ENCODE data around the gene LIG3.

Gene LIG3

DNA sequence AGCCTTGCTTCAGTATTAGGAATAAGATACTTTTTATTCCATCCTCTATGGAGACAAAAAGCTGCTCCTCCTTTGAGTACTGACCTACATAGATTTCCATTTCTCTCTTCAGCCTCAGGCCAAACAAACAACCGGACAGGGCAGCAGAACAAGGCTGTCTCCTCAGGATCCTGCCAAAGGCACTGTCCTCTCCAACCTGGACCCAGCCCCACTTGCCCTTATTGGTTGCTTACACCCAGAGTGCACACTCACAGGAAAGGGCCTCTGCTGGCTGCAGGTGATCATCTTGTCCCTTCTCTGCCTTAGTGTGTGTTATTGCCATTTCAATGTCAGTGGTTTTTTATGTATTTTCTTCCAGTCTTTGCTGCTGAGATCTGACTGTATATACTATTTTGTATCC, 26.6 kb downstream of the LIG3 start:
- in situ Hi-C loops (cut with MboI; ENCODE audit: low pct_unique_long_range_greater_than_20kb, low sequenced_read_pairs, unreplicated experiment) = no loop called here
- TF ChIP-seq, protein P1, sequence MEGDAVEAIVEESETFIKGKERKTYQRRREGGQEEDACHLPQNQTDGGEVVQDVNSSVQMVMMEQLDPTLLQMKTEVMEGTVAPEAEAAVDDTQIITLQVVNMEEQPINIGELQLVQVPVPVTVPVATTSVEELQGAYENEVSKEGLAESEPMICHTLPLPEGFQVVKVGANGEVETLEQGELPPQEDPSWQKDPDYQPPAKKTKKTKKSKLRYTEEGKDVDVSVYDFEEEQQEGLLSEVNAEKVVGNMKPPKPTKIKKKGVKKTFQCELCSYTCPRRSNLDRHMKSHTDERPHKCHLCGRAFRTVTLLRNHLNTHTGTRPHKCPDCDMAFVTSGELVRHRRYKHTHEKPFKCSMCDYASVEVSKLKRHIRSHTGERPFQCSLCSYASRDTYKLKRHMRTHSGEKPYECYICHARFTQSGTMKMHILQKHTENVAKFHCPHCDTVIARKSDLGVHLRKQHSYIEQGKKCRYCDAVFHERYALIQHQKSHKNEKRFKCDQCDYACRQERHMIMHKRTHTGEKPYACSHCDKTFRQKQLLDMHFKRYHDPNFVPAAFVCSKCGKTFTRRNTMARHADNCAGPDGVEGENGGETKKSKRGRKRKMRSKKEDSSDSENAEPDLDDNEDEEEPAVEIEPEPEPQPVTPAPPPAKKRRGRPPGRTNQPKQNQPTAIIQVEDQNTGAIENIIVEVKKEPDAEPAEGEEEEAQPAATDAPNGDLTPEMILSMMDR (IDR thresholded peaks at IDR 0.05; ENCODE audit: extremely low read depth, insufficient read depth, missing control alignments) = no peak
- DNase-seq (ENCODE audit: low spot score) = no peak

DNA sequence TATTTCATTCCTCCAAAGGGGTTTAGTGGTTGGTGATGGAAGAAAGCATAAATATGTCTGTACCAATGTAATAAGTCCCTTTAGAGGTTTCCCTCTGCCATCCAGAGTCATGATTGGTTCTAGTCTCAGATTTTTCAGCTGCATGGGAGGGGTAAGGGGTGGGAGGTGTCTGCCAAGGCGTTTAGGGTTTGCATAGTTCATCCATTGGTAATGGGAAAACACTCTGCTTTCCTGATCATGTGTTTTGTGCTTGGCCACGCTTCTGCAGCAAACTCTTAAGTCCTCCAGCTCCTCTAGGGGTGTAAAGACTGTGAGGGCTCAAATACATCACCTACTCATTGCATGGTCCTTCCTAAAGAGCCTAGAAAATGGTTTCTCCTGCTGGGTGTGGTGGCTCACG, 29.8 kb downstream of the LIG3 start:
- TF ChIP-seq, protein P1 (IDR thresholded peaks at IDR 0.05; ENCODE audit: extremely low read depth, insufficient read depth, missing control alignments) = no peak
- no peak for DNase-seq (ENCODE audit: low spot score)
- in situ Hi-C loops (cut with MboI; ENCODE audit: low pct_unique_long_range_greater_than_20kb, low sequenced_read_pairs, unreplicated experiment) = no loop called here

DNA sequence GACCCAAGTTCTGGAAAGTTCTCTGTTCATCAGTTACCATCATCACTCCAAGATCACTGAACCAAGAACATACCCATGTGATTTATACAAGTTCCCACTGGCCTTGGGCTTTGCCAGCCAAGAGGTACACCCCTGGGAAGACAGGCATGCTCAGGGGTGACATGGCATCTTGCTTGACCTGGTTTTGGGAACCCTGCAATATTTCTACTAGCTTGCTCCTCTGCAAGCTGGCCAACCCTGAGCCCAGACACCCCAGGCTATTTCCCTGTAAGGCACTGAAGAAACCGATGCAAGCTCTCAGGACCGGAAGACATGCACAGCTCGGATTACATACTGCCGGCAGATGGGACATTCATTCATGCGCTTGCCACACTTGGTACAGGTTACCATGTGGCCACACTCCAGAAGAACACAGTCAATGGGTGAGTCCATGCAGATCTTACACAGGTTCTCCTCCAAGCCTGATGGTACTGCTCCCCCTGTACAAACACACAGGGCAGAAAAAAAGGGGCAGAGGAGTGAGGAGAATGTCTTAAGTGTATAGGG, 31.4 kb downstream of the LIG3 start:
- in situ Hi-C loops (cut with MboI; ENCODE audit: low pct_unique_long_range_greater_than_20kb, low sequenced_read_pairs, unreplicated experiment) = no loop called here
- no peak for DNase-seq (ENCODE audit: low spot score)
- TF ChIP-seq, protein P1 (IDR thresholded peaks at IDR 0.05; ENCODE audit: extremely low read depth, insufficient read depth, missing control alignments) = no peak

DNA sequence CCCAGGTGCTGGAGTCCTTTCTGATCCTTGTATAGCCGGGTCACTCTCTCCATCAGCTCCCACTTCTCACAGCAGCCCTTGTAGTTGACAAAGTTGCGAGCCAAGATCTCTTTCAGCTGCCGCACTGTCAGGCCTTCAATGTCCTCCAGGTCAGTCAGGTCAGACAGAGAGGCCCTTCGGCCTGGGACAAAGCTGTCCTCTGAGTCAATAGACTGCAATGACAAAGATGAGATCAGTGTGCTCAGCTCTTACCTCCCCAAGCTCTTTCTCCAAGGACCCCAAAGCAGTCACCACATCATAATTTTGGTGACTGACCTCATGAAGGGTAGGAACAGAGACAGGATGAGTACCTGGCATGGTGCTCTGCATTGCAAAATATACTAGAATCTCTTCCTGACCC, 36.1 kb downstream of the LIG3 start:
- TF ChIP-seq, protein P1 (IDR thresholded peaks at IDR 0.05; ENCODE audit: extremely low read depth, insufficient read depth, missing control alignments) = no peak
- in situ Hi-C loops (cut with MboI; ENCODE audit: low pct_unique_long_range_greater_than_20kb, low sequenced_read_pairs, unreplicated experiment) = no loop called here
- DNase-seq (ENCODE audit: low spot score) = no peak

DNA sequence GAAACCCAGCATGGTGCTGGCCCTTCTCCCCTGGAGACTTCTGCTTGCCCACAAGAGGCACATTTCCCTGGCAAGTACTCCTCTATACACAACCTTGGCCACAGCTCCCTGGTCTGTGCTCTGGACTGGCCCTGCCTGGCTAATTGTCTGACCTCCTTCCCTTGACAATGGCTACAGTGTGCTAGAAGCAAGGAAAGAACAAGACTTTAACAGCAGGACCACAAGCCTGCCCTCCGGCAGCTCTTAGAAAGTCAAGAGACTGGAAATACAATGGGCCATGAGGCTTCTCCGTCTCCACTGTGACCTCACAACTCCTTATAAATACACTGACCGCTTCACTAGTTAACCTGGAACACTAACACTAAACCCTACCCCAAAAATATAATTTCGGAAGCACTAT, 36.7 kb downstream of the LIG3 start:
- TF ChIP-seq, protein P1 (IDR thresholded peaks at IDR 0.05; ENCODE audit: extremely low read depth, insufficient read depth, missing control alignments) = no peak
- DNase-seq (ENCODE audit: low spot score) = no peak
- in situ Hi-C loops (cut with MboI; ENCODE audit: low pct_unique_long_range_greater_than_20kb, low sequenced_read_pairs, unreplicated experiment) = no loop called here

DNA sequence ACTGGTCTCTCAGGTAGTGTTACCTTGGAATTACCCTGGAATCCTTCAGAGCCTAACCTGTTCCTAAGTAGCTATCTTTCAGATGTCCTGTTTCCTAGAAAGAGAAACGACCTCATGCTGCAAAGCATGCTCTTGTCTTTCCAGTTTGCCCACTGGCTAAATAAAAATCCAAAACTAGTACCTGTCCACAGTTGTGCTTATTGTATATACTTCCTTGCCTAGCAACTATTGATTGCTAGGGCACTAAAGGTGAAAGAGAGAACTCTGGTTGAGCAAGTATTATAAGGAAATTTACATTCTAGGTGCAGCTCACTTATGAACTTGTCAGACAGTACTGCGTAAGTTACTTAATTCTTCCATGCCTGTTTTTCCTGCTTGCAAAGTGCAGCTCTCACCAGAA, 38.5 kb downstream of the LIG3 start:
- DNase-seq (ENCODE audit: low spot score) = no peak
- in situ Hi-C loops (cut with MboI; ENCODE audit: low pct_unique_long_range_greater_than_20kb, low sequenced_read_pairs, unreplicated experiment) = no loop called here
- TF ChIP-seq, protein P1 (IDR thresholded peaks at IDR 0.05; ENCODE audit: extremely low read depth, insufficient read depth, missing control alignments) = no peak

Data from GM13977 (cell line).